Measurements from ENCODE around the gene IL12B. TPM values are rescaled to one million over a fixed set of nuclear protein-coding genes. Genes with fewer than 3 reads are reported as not detected.

Gene IL12B
- total and polyA plus RNA-seq, 2 of the 4 experiments (the other 2 are of a cell fraction): 0.03 TPM; not detected in 1

DNA sequence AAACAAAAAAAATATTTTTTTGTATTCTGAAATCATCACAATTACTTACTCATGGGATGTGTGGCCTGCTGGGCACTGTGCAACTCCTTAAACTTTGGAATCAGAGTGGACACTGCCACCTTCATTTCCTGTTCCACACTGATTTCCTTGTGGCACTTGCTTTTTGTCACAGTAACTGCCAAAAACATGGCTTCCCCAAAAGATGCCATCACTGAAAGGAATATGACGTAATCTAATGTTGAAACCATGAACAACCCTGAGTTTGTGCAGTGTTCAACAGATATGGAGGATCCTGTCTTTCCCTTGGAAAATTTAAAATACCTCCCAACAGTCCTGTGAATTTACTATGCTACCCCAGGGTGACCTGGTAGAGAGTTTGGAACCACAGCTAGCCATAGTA lies 12.6 kb upstream of the IL12B start:
- Histone ChIP-seq H2BK120ac (ENCODE audit: low read depth, low read length) (no peak overlapping the region), H3K9me3 (ENCODE audit: control insufficient read depth, insufficient read depth, low read length) (peaks cover 10% of the 10 kb centered on the region), H4K8ac (ENCODE audit: low read depth in 2 of 2, low read length in 2 of 2) (no peak overlapping the region), H2AFZ (replicated peaks; ENCODE audit: low read length, poor library complexity) (no peak overlapping the region), H4K91ac (ENCODE audit: insufficient read depth, low read depth, low read length) (no peak overlapping the region), H3K56ac (ENCODE audit: extremely low read depth, insufficient read depth, low read length) (no peak overlapping the region), H3K4me3 (ENCODE audit: insufficient read depth, low read depth, low read length) (no peak overlapping the region), H2AK9ac (replicated peaks; ENCODE audit: low read depth, low read length, poor library complexity) (no peak overlapping the region), H3K14ac (replicated peaks; ENCODE audit: low read depth, low read length) (no peak overlapping the region), H2AK5ac (ENCODE audit: low read depth, low read length) (no peak overlapping the region), H2BK20ac (ENCODE audit: low read depth, low read length) (no peak overlapping the region), H3K4me1 (ENCODE audit: control insufficient read depth, insufficient read depth, low read length) (peaks cover 2% of the 10 kb centered on the region; the same call in 1 of the 2 replicates), H3K27ac (ENCODE audit: insufficient read depth, low read length) (no peak overlapping the region), H4K20me1 (ENCODE audit: insufficient read depth, low read length) (no peaks in the 10 kb centered on the region), H3K9ac (ENCODE audit: low read depth, low read length) (no peak overlapping the region), H4K5ac (ENCODE audit: low read depth, low read length) (no peak overlapping the region), H2BK15ac (ENCODE audit: low read depth, low read length) (no peak overlapping the region), H2BK5ac (ENCODE audit: low read depth, low read length, poor library complexity, severe bottlenecking) (no peak overlapping the region), H3K36me3 (ENCODE audit: control insufficient read depth, insufficient read depth, low read length) (no peaks in the 10 kb centered on the region), H3K9me1 (ENCODE audit: insufficient read depth, low read length) (no peaks in the 10 kb centered on the region), H3K27me3 (ENCODE audit: control insufficient read depth, insufficient read depth, low read length) (peaks cover 14% of the 10 kb centered on the region), H3K23ac (ENCODE audit: low read depth, low read length) (no peak overlapping the region), H3K18ac (ENCODE audit: low read depth, low read length) (no peak overlapping the region), H3K4ac (ENCODE audit: low read depth, low read length) (no peak overlapping the region), H3K79me1 (ENCODE audit: low read depth in 1 of 2, low read length in 2 of 2) (no peaks in the 10 kb centered on the region), H3K4me2 (ENCODE audit: low read depth, low read length) (no peak overlapping the region)
- ChIA-PET POLR2A (ENCODE audit: unreplicated experiment) (no interaction called here), CTCF (no interaction called here)
- intact Hi-C loops (cut with micrococcal nuclease): no loop called here
- BruUV-seq (replicated peaks): no TSS peak
- no CpG with 5 or more reads among the region's 1 CpG for WGBS, 2 experiments (ENCODE audit: extremely low coverage in 2 of 2, insufficient read length in 1 of 2)
- dilution Hi-C loops (cut with HindIII; ENCODE audit: low sequenced_read_pairs, unreplicated experiment): no loop called here
- no peak for ATAC-seq (ENCODE audit: low read depth)
- in situ Hi-C loops (cut with MboI; ENCODE audit: low sequenced_read_pairs): no loop called here
- TF ChIP-seq SMC3 (IDR thresholded peaks at IDR 0.05; ENCODE audit: low read depth, low read length): no peak
- no peak for TF ChIP-seq RAD21 (IDR thresholded peaks at IDR 0.05; ENCODE audit: low read length)
- TF ChIP-seq RFX5 (IDR thresholded peaks at IDR 0.05; ENCODE audit: low read depth, low read length): no peak
- TF ChIP-seq CEBPB (IDR thresholded peaks at IDR 0.05; ENCODE audit: low read depth, low read length): peak; percentile 26; the same call in 1 of the 2 replicates
- DNase-seq: no peak

Measured in IMR-90 (cell line).